Activated CD4-positive, alpha-beta memory T cell treated with anti-CD3 and anti-CD28 coated beads, Interleukin-2, amount 10 ng/mL, durations not matched to agents 7 days and 5 days (primary cell): ENCODE results near the gene ENTHD1. TPM values are rescaled to one million over a fixed set of nuclear protein-coding genes. Genes with fewer than 3 reads are reported as not detected.

Experiments used
- CTCF ChIA-PET: fragments of 350-600 bp; sonication (Branson Sonifier 250); formaldehyde crosslinking; loops from one replicate; lab custom pipeline; 2021; ENCODE audit warnings: antibody characterized with exemption, inconsistent platforms; lab: Charles Lee
- POLR2A ChIA-PET: fragments of 350-600 bp; sonication (Branson Sonifier 250); formaldehyde crosslinking; loops from one replicate; lab custom pipeline; 2021; ENCODE audit warnings: antibody characterized with exemption; lab: Charles Lee
- DNase-seq: peaks from one replicate; pipeline ENCODE4 v3.0.0-alpha.2; 2020
- H3K27ac Mint-ChIP-seq: one replicate; pipeline ENCODE4 v1.8.0; 2021; ENCODE audit warnings: mild to moderate bottlenecking, mixed read lengths
- H3K27me3 Mint-ChIP-seq: one replicate; pipeline ENCODE4 v1.8.0; 2021; ENCODE audit warnings: mixed read lengths
- H3K36me3 Mint-ChIP-seq: one replicate; pipeline ENCODE4 v1.8.0; 2021; ENCODE audit warnings: low read depth, mixed read lengths
- H3K4me1 Mint-ChIP-seq: one replicate; pipeline ENCODE4 v1.8.0; 2021; ENCODE audit warnings: mixed read lengths
- H3K4me3 Mint-ChIP-seq: one replicate; pipeline ENCODE4 v1.8.0; 2021; ENCODE audit warnings: mild to moderate bottlenecking, mixed read lengths
- H3K9me3 Mint-ChIP-seq: one replicate; pipeline ENCODE4 v1.8.0; 2021; ENCODE audit warnings: mixed read lengths
- total RNA-seq, 2 experiments: library from RNA; stranded (reverse); gene quantifications; one replicate each; pipeline ENCODE4 v1.2.3, GENCODE V29; 2021

Gene ENTHD1
- total RNA-seq, 2 experiments from 2014 or later = 0.13 TPM; not detected in 1

GRCh38 chr22:39718921-39719475, 174.6 kb downstream of the ENTHD1 start:
- no peak for DNase-seq
- ChIA-PET CTCF (no interaction called here), POLR2A (no interaction called here)
- no peak overlapping the region for H3K4me3 Mint-ChIP-seq
- H3K4me1 Mint-ChIP-seq = peaks cover 17% of the 10 kb centered on the region
- no peaks in the 10 kb centered on the region for H3K36me3 Mint-ChIP-seq
- no peak overlapping the region for H3K27ac Mint-ChIP-seq
- H3K9me3 Mint-ChIP-seq = peaks cover 6% of the 10 kb centered on the region
- peaks cover 6% of the 10 kb centered on the region for H3K27me3 Mint-ChIP-seq

- Mint-ChIP-seq H3K4me1 (peaks cover 16% of the 10 kb centered on the region), H3K36me3 (no peaks in the 10 kb centered on the region), H3K4me3 (no peak overlapping the region), H3K27ac (no peak overlapping the region), H3K9me3 (peaks cover 6% of the 10 kb centered on the region), H3K27me3 (peaks cover 6% of the 10 kb centered on the region)
- no peak for DNase-seq
- POLR2A ChIA-PET = no interaction called here
- CTCF ChIA-PET = no interaction called here
Measured at GRCh38 chr22:39718206-39718605, 175.4 kb downstream of the ENTHD1 start.

- POLR2A ChIA-PET = no interaction called here
- CTCF ChIA-PET = no interaction called here
- peaks cover 12% of the 10 kb centered on the region for H3K4me1 Mint-ChIP-seq
- H3K4me3 Mint-ChIP-seq = no peak overlapping the region
- peaks cover 2% of the 10 kb centered on the region for H3K9me3 Mint-ChIP-seq
- peaks cover 7% of the 10 kb centered on the region for H3K27me3 Mint-ChIP-seq
- DNase-seq = no peak
- no peaks in the 10 kb centered on the region for H3K36me3 Mint-ChIP-seq
- H3K27ac Mint-ChIP-seq = no peak overlapping the region
Measured at GRCh38 chr22:39717099-39717498, 176.5 kb downstream of the ENTHD1 start.

GRCh38 chr22:39716534-39716933, 177.0 kb downstream of the ENTHD1 start:
- H3K27ac Mint-ChIP-seq = no peak overlapping the region
- ChIA-PET CTCF (no interaction called here), POLR2A (no interaction called here)
- peaks cover 8% of the 10 kb centered on the region for H3K4me1 Mint-ChIP-seq
- H3K27me3 Mint-ChIP-seq = peaks cover 7% of the 10 kb centered on the region
- H3K9me3 Mint-ChIP-seq = no peaks in the 10 kb centered on the region
- no peaks in the 10 kb centered on the region for H3K36me3 Mint-ChIP-seq
- DNase-seq = no peak
- H3K4me3 Mint-ChIP-seq = no peak overlapping the region

- ChIA-PET CTCF (no interaction called here), POLR2A (no interaction called here)
Measured at GRCh38 chr22:39715778-39716495, 177.6 kb downstream of the ENTHD1 start.

GRCh38 chr22:39714321-39714720, 179.2 kb downstream of the ENTHD1 start:
- no peaks in the 10 kb centered on the region for H3K36me3 Mint-ChIP-seq
- CTCF ChIA-PET = no interaction called here

More at GRCh38 chr22:39715778-39716495, 177.6 kb downstream of the ENTHD1 start:
- Mint-ChIP-seq H3K27me3 (peaks cover 7% of the 10 kb centered on the region), H3K36me3 (no peaks in the 10 kb centered on the region), H3K4me3 (no peak overlapping the region), H3K27ac (no peak overlapping the region), H3K9me3 (no peaks in the 10 kb centered on the region), H3K4me1 (peaks cover 6% of the 10 kb centered on the region)
- DNase-seq = no peak

GRCh38 chr22:39713799-39714290, 179.7 kb downstream of the ENTHD1 start:
- Mint-ChIP-seq H3K4me3 (no peak overlapping the region), H3K9me3 (no peaks in the 10 kb centered on the region), H3K27ac (no peak overlapping the region), H3K36me3 (no peaks in the 10 kb centered on the region), H3K4me1 (no peaks in the 10 kb centered on the region), H3K27me3 (peaks cover 9% of the 10 kb centered on the region)
- ChIA-PET CTCF (no interaction called here), POLR2A (no interaction called here)
- no peak for DNase-seq

More at GRCh38 chr22:39714321-39714720, 179.2 kb downstream of the ENTHD1 start:
- POLR2A ChIA-PET = no interaction called here
- DNase-seq = no peak
- peaks cover 9% of the 10 kb centered on the region for H3K27me3 Mint-ChIP-seq
- no peak overlapping the region for H3K27ac Mint-ChIP-seq
- no peak overlapping the region for H3K4me3 Mint-ChIP-seq
- no peaks in the 10 kb centered on the region for H3K9me3 Mint-ChIP-seq
- H3K4me1 Mint-ChIP-seq = peaks cover 3% of the 10 kb centered on the region

GRCh38 chr22:39712751-39713525, 180.6 kb downstream of the ENTHD1 start:
- Mint-ChIP-seq H3K4me3 (no peak overlapping the region), H3K4me1 (no peaks in the 10 kb centered on the region), H3K9me3 (no peaks in the 10 kb centered on the region), H3K27ac (no peak overlapping the region), H3K27me3 (peaks cover 9% of the 10 kb centered on the region), H3K36me3 (no peaks in the 10 kb centered on the region)
- CTCF ChIA-PET = no interaction called here
- no peak for DNase-seq
- POLR2A ChIA-PET = no interaction called here

- no peaks in the 10 kb centered on the region for H3K9me3 Mint-ChIP-seq
- H3K4me3 Mint-ChIP-seq = no peak overlapping the region
- peaks cover 9% of the 10 kb centered on the region for H3K27me3 Mint-ChIP-seq
Measured at GRCh38 chr22:39712081-39712480, 181.5 kb downstream of the ENTHD1 start.

GRCh38 chr22:39710380-39711150, 183.0 kb downstream of the ENTHD1 start:
- H3K4me3 Mint-ChIP-seq = no peak overlapping the region
- POLR2A ChIA-PET = no interaction called here
- no peaks in the 10 kb centered on the region for H3K4me1 Mint-ChIP-seq
- no peak overlapping the region for H3K27ac Mint-ChIP-seq
- H3K36me3 Mint-ChIP-seq = no peaks in the 10 kb centered on the region
- H3K27me3 Mint-ChIP-seq = peaks cover 9% of the 10 kb centered on the region
- CTCF ChIA-PET = interaction anchor here (1.3 kb wide), 1 partner anchor 314 kb away, joined by 5 read pairs; no protein-coding TSS in a partner anchor
- no peak for DNase-seq
- no peaks in the 10 kb centered on the region for H3K9me3 Mint-ChIP-seq

More at GRCh38 chr22:39712081-39712480, 181.5 kb downstream of the ENTHD1 start:
- CTCF ChIA-PET = no interaction called here
- no peak for DNase-seq
- POLR2A ChIA-PET = no interaction called here
- Mint-ChIP-seq H3K4me1 (no peaks in the 10 kb centered on the region), H3K27ac (no peak overlapping the region), H3K36me3 (no peaks in the 10 kb centered on the region)

- Mint-ChIP-seq H3K36me3 (no peaks in the 10 kb centered on the region), H3K4me3 (no peak overlapping the region), H3K4me1 (no peaks in the 10 kb centered on the region), H3K27me3 (peaks cover 9% of the 10 kb centered on the region), H3K9me3 (no peaks in the 10 kb centered on the region), H3K27ac (no peak overlapping the region)
- ChIA-PET CTCF (no interaction called here), POLR2A (no interaction called here)
- no peak for DNase-seq
Measured at GRCh38 chr22:39707816-39708215, 185.7 kb downstream of the ENTHD1 start.

GRCh38 chr22:39707351-39707750, 186.2 kb downstream of the ENTHD1 start:
- no peak overlapping the region for H3K4me3 Mint-ChIP-seq
- no peaks in the 10 kb centered on the region for H3K36me3 Mint-ChIP-seq

More at GRCh38 chr22:39707351-39707750, 186.2 kb downstream of the ENTHD1 start:
- Mint-ChIP-seq H3K27me3 (peaks cover 8% of the 10 kb centered on the region), H3K9me3 (no peaks in the 10 kb centered on the region), H3K27ac (no peak overlapping the region), H3K4me1 (no peaks in the 10 kb centered on the region)
- DNase-seq = no peak
- CTCF ChIA-PET = no interaction called here
- POLR2A ChIA-PET = no interaction called here
